SK-N-SH treated with all-trans-retinoic acid at 6 μM for 48 hours (cell line): Measurements from ENCODE around the gene MMP15.

Source experiments
- ATAC-seq: fragments of 200-7000 bp; cut with Tn5 transposase; 3 replicates; pipeline ENCODE4 v1.9.1; 2020; ENCODE audit warnings: mild to moderate bottlenecking, moderate library complexity
- ARNTL ChIP-seq: fragments of 450-650 bp; formaldehyde crosslinking; IDR thresholded peaks from 2 replicates; pipeline ENCODE4 v1.5.0; 2020; ENCODE audit warnings: low read depth, mild to moderate bottlenecking, moderate library complexity, borderline replicate concordance
- BACH2 ChIP-seq: fragments of 250-450 bp; sonication (Bioruptor Pico); IDR thresholded peaks from 2 replicates; pipeline ENCODE4 v1.9.0; 2021; ENCODE audit warnings: mild to moderate bottlenecking, borderline replicate concordance
- ESRRG ChIP-seq: fragments of 250-450 bp; sonication (Bioruptor Pico); IDR thresholded peaks from 2 replicates; pipeline ENCODE4 v1.6.1; 2021; ENCODE audit warnings: mild to moderate bottlenecking
- GLIS3 ChIP-seq: fragments of 250-450 bp; sonication (Bioruptor Pico); IDR thresholded peaks from 2 replicates; pipeline ENCODE4 v1.5.0; 2020; ENCODE audit warnings: mild to moderate bottlenecking, moderate library complexity
- OSR1 ChIP-seq: fragments of 250-450 bp; sonication (Bioruptor Pico); IDR thresholded peaks from 2 replicates; pipeline ENCODE4 v1.8.0; 2022; ENCODE audit warnings: moderate library complexity, mild to moderate bottlenecking, inconsistent platforms
- PPARA ChIP-seq: fragments of 250-450 bp; sonication (Bioruptor Pico); IDR thresholded peaks from 2 replicates; pipeline ENCODE4 v1.5.0; 2020; ENCODE audit warnings: mild to moderate bottlenecking, borderline replicate concordance
- RARB ChIP-seq: fragments of 250-450 bp; sonication (Bioruptor Pico); IDR thresholded peaks from 2 replicates; pipeline ENCODE4 v1.8.0; 2021; ENCODE audit warnings: mild to moderate bottlenecking, moderate library complexity
- TCF4 ChIP-seq: fragments of 250-450 bp; sonication (Bioruptor Pico); IDR thresholded peaks from 2 replicates; pipeline ENCODE4 v1.8.0; 2021; ENCODE audit warnings: mild to moderate bottlenecking, moderate library complexity, borderline replicate concordance
- TOX ChIP-seq: fragments of 250-450 bp; sonication (Bioruptor Pico); IDR thresholded peaks from 2 replicates; pipeline ENCODE4 v1.8.0; 2021; ENCODE audit warnings: mild to moderate bottlenecking, moderate library complexity, borderline replicate concordance
- ZFP3 ChIP-seq: fragments of 250-450 bp; sonication (Bioruptor Pico); IDR thresholded peaks from 2 replicates; pipeline ENCODE4 v1.5.0; 2020; ENCODE audit warnings: mild to moderate bottlenecking, moderate library complexity
- ZFP30 ChIP-seq: fragments of 450-650 bp; formaldehyde crosslinking; IDR thresholded peaks from 2 replicates; pipeline ENCODE4 v1.5.0; 2022; ENCODE audit warnings: mild to moderate bottlenecking, moderate library complexity
- ZNF70 ChIP-seq: fragments of 450-650 bp; formaldehyde crosslinking; IDR thresholded peaks from 2 replicates; pipeline ENCODE4 v1.5.0; 2020; ENCODE audit warnings: mild to moderate bottlenecking, moderate library complexity
- ZNF8 ChIP-seq: fragments of 450-650 bp; formaldehyde crosslinking; IDR thresholded peaks from 2 replicates; pipeline ENCODE4 v1.5.0; 2020; ENCODE audit warnings: mild to moderate bottlenecking, moderate library complexity
- TF ChIP-seq, protein P1 (sequence below): fragments of 250-450 bp; sonication (Bioruptor Pico); IDR thresholded peaks from 2 replicates; pipeline ENCODE4 v1.5.0; 2020; ENCODE audit warnings: mild to moderate bottlenecking, moderate library complexity
- TF ChIP-seq, protein P2 (sequence below): fragments of 250-450 bp; sonication (Bioruptor Pico); IDR thresholded peaks from 2 replicates; pipeline ENCODE4 v1.8.0; 2020; ENCODE audit warnings: mild to moderate bottlenecking, moderate library complexity, borderline replicate concordance
- TF ChIP-seq, protein P3 (sequence below): fragments of 250-450 bp; sonication (Bioruptor Pico); IDR thresholded peaks from 2 replicates; pipeline ENCODE4 v1.5.1; 2021; ENCODE audit warnings: mild to moderate bottlenecking, moderate library complexity
- TF ChIP-seq, protein P4 (sequence below): fragments of 250-450 bp; sonication (Bioruptor Pico); IDR thresholded peaks from 2 replicates; pipeline ENCODE4 v1.8.0; 2021; ENCODE audit warnings: low read depth, mild to moderate bottlenecking, moderate library complexity, borderline replicate concordance
- TF ChIP-seq, protein P5 (sequence below): fragments of 250-450 bp; sonication (Bioruptor Pico); IDR thresholded peaks from 2 replicates; pipeline ENCODE4 v1.5.1; 2020; ENCODE audit warnings: low read depth, mild to moderate bottlenecking, moderate library complexity

The MMP15 gene

DNA sequence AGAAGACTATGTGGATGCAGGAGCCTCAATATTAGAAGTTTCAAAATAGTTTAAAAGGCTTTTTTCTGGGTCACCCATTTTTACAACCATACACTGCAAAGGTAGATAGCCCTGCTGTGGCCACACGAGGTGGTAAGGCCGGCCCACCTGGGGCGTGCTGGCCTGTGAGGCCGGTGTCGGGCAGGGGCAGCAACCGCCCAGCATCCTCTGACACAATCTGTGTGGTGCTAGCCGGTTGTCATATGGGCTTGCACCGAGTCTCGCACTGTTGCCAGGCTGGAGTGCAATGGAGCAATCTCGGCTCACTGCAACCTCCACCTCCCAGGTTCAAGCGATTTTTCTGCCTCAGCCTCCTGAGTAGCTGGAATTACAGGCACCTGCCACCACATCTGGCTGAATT, 59.6 kb downstream of the MMP15 start (continued):
- TF ChIP-seq ARNTL, result no peak
- TF ChIP-seq, all 23 proteins: peak for 0

DNA sequence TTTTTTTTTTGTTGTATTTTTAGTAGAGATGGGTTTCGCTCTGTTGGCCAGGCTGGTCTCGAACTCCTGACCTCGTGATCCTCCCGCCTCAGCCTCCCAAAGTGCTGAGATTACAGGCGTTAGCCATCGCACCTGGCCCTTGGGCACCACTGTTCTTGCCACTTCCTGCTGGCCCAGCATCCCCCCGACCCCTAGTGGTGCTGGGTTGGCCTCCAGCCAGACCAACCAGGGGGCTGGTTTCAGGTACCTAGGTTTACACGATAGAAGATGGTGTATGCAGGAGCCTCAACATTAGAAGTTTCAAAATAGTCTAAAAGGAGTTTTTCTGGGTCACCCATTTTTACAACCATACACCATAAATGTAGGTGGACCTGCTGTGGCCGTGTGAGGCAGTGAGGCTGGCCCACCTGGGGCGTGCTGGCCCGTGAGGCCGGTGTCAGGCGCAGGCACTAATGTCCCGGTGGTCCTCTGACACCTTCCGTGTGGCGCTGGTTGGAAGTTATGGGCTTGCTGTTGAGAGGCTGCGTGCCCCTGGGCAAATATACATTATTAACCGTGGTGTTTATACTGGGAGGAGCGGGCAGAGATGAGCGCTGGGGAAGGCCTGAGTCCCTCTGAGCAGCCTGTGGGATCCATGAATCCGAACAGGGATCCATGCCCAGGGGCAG, 60.2 kb downstream of the MMP15 start:
- ATAC-seq, result no peak

DNA sequence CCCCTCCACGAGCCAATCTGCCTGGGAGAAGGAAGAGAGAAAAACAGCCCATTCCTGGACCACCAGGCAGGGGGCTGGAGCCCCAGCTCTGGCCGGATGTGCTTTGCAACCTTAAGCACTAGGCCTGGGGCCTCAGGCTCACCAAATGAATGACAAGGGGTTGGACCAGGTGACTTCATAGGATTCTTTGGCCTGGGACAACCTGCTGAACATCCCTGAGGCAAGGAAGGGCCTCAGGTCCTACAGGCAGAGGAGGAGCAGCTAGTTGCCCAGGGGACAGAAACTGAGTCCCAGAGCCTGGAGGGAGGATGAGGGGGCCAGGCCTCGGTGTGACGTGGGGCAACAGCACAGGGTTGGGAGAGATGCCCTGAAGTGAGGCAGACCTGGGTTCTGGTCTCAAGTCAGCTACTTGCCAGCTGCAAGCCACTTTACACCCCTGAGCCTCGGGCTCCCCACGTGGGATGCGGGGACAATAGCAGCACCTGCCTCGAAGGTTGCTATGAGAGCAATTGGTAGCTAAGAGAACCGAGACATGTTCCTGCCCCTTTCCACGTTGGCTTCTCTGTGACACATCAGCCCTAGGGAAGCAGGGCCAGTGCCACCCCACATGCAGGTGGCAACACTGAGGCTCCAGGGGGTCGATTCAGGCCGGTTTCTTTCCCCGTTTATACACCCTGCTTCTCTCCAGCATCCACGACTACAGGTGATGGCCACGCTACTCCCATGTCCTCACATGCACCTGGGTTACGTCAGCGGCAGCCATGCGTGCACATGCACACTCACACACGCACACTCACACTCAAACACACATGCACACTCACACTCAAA, 61.0 kb downstream of the MMP15 start:
- TF ChIP-seq TCF4 (CRISPR knock-in tag) (no peak), PPARA (CRISPR knock-in tag) (no peak), RARB (CRISPR knock-in tag) (no peak), GLIS3 (CRISPR knock-in tag) (no peak), OSR1 (no peak), BACH2 (CRISPR knock-in tag) (no peak), ZFP3 (no peak), ZFP30 (CRISPR knock-in tag) (no peak), ZNF70 (no peak), ZNF8 (CRISPR knock-in tag) (no peak)
- TF ChIP-seq, protein P1, sequence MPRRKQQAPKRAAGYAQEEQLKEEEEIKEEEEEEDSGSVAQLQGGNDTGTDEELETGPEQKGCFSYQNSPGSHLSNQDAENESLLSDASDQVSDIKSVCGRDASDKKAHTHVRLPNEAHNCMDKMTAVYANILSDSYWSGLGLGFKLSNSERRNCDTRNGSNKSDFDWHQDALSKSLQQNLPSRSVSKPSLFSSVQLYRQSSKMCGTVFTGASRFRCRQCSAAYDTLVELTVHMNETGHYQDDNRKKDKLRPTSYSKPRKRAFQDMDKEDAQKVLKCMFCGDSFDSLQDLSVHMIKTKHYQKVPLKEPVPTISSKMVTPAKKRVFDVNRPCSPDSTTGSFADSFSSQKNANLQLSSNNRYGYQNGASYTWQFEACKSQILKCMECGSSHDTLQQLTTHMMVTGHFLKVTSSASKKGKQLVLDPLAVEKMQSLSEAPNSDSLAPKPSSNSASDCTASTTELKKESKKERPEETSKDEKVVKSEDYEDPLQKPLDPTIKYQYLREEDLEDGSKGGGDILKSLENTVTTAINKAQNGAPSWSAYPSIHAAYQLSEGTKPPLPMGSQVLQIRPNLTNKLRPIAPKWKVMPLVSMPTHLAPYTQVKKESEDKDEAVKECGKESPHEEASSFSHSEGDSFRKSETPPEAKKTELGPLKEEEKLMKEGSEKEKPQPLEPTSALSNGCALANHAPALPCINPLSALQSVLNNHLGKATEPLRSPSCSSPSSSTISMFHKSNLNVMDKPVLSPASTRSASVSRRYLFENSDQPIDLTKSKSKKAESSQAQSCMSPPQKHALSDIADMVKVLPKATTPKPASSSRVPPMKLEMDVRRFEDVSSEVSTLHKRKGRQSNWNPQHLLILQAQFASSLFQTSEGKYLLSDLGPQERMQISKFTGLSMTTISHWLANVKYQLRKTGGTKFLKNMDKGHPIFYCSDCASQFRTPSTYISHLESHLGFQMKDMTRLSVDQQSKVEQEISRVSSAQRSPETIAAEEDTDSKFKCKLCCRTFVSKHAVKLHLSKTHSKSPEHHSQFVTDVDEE (CRISPR knock-in tag), result no peak
- TF ChIP-seq, protein P2, sequence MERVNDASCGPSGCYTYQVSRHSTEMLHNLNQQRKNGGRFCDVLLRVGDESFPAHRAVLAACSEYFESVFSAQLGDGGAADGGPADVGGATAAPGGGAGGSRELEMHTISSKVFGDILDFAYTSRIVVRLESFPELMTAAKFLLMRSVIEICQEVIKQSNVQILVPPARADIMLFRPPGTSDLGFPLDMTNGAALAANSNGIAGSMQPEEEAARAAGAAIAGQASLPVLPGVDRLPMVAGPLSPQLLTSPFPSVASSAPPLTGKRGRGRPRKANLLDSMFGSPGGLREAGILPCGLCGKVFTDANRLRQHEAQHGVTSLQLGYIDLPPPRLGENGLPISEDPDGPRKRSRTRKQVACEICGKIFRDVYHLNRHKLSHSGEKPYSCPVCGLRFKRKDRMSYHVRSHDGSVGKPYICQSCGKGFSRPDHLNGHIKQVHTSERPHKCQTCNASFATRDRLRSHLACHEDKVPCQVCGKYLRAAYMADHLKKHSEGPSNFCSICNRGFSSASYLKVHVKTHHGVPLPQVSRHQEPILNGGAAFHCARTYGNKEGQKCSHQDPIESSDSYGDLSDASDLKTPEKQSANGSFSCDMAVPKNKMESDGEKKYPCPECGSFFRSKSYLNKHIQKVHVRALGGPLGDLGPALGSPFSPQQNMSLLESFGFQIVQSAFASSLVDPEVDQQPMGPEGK, result no peak
- TF ChIP-seq, protein P3, sequence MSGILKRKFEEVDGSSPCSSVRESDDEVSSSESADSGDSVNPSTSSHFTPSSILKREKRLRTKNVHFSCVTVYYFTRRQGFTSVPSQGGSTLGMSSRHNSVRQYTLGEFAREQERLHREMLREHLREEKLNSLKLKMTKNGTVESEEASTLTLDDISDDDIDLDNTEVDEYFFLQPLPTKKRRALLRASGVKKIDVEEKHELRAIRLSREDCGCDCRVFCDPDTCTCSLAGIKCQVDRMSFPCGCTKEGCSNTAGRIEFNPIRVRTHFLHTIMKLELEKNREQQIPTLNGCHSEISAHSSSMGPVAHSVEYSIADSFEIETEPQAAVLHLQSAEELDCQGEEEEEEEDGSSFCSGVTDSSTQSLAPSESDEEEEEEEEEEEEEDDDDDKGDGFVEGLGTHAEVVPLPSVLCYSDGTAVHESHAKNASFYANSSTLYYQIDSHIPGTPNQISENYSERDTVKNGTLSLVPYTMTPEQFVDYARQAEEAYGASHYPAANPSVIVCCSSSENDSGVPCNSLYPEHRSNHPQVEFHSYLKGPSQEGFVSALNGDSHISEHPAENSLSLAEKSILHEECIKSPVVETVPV (CRISPR knock-in tag), result no peak
- TF ChIP-seq, protein P4, sequence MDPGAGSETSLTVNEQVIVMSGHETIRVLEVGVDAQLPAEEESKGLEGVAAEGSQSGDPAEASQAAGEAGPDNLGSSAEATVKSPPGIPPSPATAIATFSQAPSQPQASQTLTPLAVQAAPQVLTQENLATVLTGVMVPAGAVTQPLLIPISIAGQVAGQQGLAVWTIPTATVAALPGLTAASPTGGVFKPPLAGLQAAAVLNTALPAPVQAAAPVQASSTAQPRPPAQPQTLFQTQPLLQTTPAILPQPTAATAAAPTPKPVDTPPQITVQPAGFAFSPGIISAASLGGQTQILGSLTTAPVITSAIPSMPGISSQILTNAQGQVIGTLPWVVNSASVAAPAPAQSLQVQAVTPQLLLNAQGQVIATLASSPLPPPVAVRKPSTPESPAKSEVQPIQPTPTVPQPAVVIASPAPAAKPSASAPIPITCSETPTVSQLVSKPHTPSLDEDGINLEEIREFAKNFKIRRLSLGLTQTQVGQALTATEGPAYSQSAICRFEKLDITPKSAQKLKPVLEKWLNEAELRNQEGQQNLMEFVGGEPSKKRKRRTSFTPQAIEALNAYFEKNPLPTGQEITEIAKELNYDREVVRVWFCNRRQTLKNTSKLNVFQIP (CRISPR knock-in tag), result no peak
- ATAC-seq, result no peak

More for the DNA sequence above, 60.2 kb downstream of the MMP15 start:
- no peak for TF ChIP-seq BACH2 (CRISPR knock-in tag)
- no peak for TF ChIP-seq ESRRG (CRISPR knock-in tag)
- TF ChIP-seq, protein P5, sequence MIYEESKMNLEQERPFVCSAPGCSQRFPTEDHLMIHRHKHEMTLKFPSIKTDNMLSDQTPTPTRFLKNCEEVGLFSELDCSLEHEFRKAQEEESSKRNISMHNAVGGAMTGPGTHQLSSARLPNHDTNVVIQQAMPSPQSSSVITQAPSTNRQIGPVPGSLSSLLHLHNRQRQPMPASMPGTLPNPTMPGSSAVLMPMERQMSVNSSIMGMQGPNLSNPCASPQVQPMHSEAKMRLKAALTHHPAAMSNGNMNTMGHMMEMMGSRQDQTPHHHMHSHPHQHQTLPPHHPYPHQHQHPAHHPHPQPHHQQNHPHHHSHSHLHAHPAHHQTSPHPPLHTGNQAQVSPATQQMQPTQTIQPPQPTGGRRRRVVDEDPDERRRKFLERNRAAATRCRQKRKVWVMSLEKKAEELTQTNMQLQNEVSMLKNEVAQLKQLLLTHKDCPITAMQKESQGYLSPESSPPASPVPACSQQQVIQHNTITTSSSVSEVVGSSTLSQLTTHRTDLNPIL, result no peak
- no peak for TF ChIP-seq ZFP3
- TF ChIP-seq, protein P1 (CRISPR knock-in tag), result no peak
- TF ChIP-seq TCF4 (CRISPR knock-in tag), result no peak
- no peak for TF ChIP-seq TOX
